HG02938 (cell line): ENCODE measurements around the gene PWWP2B.

Source experiments
- ATAC-seq: cut with Tn5 transposase; IDR thresholded peaks from one replicate; pipeline ENCODE4 v1.9.1; 2021; ENCODE audit warnings: mild to moderate bottlenecking, moderate library complexity; ENCODE audit not compliant: unreplicated experiment

PWWP2B gene

DNA sequence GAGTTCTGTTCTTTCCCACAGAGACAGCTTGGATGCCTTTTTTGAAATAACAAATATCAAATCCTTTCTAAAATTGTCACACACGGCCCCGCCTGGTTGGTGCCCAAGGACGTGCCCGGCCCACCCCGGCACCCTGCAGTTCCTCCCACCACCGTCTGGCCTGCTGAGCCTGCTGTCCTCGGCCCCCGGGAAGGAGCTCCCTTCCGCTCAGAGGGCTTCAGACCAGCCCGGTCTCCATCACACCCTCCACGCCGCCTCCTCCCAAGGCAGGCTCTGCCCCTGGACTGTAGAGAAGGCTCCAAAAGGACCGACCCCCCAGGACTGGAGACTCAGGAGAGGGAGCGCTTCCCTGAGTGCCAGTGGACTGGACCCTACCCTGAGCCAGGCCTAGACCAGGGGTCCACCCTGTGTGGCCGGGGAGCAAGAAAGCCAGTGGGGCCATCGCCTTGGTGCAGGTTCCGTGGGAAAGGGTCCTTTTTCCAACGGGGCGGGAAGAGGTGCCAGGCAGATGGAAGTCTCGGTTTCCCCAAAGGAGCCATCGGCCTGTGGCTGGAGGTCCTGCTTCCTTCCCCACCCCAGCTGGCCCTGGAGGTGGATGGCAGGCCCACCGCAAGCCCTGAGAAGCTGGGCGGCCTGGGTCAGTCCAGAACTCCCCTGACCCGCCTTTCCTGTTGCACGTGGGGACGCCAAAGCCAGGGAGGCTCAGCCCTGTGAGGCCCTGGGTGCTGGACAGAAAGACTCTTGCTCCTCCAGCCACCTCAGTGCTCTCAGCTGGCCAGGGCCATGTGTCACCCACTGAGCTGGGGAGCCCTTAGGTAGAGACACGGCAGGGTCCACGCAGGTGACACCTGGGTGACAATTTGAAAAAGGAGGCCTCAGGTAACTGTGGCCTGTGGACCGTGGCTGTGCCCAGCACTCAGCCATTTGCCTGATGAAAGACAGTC, 69.8 kb downstream of the PWWP2B start:
- ATAC-seq, result no peak
